ENCODE data around the gene APOD.
"Not testable (repeated sequence)": the region's sequence is repeated elsewhere in the genome, so short reads cannot be mapped to it uniquely, and the experiment has no call there.

APOD gene

DNA sequence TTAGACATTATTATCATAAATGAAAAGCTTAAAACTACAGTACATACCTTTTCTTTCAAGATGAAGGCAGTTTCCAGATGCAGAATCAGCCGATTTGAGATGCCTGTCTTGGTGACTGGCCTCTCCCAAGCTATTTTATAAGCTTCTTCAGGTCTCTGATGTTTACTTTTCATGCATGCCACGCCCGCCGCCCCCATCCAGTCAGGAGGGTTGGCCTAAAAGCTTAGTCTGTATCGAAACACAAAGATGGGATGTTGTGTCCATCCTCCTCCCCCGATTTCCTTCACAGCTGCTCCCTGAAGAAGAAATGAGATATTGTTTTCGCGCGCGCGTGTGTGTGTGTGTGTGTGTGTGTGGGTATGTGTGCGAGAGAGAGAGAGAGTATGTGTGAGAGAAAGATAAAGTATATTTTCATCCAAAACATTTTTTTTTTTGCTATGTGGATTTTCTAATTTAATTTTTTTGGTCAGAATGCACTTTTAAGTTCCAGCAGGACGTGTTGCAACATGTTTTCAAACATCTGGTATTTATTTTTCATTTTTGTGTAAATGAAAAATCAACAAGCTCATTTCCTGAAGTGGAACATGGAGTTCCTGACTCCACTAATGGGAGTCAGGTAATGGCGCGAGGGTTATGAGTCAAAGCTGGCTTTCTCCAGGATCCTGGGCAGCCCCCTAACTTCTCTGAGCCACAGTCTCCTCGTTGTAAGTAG, at the start of gene APOD:
Gene APOD, minus strand, starts transcription at position 110 of the 712 bp plus-strand sequence. CDS start 4,479 bp downstream, outside the sequence.
- DNase-seq, result no peak

DNA sequence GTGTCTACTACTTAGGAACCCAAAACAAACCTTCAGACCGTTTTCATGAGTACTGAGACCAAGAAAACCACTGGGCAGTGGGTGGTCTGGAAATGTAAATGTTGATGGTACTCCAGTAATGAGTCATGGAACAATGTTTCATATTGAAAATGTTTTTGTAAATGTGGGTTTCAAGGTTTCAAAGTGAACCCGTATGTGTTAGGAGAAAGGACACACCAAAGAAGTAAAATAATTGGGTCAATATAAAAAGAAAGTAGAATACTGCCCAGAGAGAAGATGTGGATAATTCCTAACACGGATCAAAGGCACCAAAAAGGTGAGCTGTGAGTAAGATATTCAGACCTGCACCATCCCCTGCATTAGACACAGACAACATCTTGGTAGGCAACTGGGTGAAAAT, 49.6 kb upstream of the APOD start:
- not testable (repeated sequence) for DNase-seq

DNA sequence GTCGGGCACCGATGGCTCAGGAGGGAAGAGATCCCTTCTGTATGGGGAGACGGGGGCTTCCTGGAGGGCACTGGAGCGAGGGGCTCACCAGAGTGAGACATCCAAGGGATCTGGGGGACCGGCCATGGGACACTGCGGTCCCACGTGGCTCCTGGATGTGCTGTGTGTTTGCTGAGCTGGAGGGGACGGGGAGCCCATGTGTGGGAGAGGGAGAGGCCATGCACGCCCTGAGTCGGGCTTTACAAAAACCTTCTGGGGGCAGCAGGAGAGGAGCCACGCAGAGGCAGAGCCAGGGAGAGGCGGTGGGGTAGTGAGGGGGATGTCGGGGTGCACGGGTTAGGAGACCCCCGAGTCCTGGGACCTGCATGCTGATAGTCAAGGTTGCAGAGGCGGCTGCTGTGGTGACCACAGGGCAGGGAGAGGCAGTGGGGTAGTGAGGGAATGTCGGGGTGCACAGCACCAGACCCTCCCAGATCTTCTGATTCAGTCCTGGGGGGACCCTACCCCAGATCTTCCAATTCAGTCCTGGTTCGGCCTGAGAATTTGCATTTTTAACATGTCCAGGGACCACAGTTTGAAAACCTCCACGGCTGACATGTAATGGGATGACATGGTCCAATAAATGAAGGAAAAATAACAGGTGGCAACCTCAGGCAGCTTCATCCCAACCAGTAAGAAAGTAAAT, 48.9 kb upstream of the APOD start:
- DNase-seq, result not testable (repeated sequence)

DNA sequence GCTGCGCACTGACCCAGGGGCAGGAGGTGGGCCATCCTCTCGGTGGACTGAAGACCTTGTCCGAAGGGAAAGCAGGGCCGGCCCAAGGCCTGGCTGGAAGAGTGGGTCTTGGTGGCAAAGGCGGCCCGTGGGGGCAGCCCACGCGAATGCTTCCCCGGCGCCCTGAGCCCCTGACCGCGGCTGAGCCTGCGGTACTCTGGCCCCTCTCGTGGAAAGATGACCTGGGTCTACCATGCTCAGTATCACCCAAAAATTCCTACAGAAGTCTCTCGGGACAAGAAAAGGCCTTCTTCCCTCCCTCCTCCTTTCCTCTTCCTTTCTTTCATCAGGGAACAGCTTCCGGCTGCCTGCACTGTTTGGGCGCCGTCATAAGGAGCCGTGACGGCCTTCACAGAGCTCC, 48.3 kb upstream of the APOD start:
- not testable (repeated sequence) for DNase-seq

DNA sequence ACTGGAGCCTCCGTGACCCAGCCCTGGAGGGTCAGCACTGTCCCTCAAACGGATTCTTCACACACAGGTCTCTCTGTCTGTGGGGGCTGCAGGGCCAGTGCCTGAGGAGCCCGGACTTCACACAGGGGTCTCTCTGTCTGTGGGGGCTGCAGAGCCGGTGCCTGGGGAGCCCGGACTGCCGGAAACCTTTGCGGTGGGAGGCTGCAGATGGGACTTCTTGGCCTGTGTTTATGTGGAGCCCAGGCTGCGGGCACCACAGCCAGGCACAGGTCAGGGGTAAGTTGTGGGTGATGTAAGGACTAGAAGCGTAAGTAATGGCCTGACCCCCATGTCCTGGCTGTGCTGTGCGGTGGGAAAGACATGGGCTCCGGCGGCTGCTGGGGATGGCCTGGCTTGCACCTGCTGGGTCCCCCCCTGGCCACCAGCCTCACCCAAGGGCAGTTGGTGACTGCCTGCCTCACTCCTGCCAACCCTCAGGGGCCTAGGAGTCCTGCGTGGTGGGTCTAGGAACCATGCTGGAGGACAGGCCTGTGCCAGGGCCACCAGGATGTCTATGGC, 47.3 kb upstream of the APOD start:
- not testable (repeated sequence) for DNase-seq

DNA sequence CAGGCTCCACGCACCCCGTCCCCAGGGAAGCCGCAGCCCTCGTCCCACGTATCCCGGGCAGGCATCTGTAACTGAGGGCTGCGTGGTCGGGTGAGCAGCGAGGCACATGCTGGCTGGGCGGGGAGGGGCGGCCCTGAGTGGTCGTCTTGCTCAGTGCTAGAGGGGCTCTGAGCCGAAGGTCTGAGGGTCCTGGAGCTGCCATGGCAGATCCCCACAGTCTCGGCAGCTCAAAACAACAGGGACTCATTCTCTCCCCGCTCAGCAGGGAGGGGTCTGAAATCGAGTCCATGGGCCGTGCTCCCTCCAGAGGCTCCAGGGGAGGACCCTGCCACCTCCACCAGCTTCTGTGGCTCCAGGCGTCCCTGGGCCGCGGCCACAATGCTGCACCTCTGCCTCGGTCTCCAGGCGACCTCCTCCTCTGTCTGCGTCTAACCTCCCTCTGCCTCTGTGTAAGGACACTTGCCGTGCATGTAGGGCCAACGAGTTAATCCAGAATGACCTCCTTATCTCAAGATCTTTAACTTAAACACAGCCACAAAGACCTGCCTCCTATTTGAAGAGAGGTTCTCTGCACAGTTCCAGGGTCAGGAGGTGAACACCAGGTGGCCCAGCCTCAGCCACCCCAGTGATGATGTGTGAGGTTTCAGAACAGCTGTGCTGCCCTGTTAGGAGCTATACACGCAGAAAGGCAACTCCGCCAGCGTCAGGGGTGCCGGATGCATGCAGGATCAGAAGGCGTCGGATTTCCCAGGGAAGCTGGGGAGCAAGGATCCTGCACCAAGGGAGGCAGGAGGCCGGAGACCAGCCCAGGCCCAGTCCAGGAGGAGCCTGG, 46.6 kb upstream of the APOD start:
- DNase-seq, result not testable (repeated sequence)

DNA sequence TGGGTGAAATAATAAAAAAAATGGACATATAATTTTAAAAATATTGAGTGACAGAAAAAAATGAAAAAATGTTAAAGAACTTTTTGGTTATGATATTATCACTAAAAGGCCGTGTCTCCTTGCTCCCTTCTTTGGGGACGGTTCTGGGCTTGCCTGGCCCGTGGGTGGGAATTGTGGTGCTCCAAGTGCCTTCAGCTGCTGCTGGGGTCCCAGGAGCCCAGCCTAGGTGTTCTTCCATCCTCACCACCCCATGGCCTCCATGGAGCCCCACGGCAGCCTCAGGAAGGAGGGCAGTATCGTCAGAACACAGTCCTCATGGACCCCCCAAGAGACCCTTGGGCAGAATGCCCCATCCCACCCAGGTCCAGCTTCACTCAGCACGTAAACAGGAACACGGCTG, 45.9 kb upstream of the APOD start:
- not testable (repeated sequence) for DNase-seq

DNA sequence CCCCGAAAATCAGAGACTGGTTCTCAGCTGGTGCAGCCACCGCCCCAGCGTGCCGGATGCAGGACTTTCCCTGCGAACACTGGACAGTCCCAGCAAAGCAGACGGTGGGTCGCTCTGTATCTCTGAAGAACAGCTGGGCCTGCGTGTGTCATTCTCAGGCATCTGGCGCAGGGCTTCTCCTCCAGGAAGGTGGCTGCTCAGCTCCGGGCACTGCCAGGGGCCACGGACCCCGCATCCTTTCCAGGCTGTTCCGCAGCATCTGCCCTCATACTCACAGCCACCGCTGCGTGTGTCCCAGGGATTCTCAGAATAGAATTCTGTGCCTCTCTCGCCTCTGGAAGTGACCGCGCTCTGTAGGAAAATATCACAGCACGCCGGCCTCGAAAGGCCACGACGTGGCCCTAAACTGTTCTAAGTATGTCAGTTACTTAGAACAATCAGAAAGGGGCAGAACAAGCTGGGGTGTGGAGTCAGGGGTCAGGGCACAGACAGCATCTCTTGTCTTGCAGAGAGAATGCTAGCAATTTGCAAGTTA, 44.7 kb upstream of the APOD start:
- not testable (repeated sequence) for DNase-seq

DNA sequence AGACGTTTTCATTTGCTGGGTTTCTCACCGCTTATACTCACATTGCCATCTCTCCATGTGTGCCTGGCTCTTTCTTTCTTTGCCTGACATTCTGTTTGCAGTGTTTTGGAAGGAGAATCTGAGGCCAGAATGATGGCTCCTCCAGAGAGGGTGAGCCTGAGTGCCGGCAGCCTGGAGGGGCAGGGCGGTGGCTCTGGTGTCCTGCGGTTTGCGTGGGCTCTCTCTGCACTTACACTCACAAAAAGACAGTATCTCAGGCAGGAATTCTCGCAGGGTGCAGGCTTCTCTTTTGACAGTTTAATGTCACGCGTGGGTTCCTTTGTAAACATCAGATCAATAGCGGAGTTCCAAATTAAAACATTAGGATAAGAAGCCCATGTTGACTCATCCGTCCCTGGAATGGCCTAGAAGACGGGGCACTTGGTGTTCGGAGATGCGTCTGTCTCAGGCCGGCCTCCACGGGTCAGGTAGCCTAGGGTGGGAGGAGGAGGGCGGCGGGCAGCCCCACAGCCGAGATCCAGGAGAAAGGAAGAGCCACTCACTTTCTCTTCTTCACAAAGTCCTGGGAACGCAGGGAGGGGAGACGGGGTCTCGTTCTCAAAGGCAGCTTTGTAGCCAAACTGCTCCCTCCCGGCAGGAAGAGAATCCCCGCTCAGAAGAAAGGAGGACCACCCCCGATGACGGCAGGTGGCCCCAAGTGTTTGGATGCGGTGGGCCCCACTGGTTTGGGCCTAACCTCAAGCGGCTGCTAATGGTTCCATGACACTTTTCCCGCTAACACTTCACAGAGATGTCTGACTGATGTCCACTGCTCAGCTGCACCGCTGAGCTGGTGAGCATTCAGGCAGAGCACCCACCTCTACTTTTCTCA, 44.0 kb upstream of the APOD start:
- not testable (repeated sequence) for DNase-seq

DNA sequence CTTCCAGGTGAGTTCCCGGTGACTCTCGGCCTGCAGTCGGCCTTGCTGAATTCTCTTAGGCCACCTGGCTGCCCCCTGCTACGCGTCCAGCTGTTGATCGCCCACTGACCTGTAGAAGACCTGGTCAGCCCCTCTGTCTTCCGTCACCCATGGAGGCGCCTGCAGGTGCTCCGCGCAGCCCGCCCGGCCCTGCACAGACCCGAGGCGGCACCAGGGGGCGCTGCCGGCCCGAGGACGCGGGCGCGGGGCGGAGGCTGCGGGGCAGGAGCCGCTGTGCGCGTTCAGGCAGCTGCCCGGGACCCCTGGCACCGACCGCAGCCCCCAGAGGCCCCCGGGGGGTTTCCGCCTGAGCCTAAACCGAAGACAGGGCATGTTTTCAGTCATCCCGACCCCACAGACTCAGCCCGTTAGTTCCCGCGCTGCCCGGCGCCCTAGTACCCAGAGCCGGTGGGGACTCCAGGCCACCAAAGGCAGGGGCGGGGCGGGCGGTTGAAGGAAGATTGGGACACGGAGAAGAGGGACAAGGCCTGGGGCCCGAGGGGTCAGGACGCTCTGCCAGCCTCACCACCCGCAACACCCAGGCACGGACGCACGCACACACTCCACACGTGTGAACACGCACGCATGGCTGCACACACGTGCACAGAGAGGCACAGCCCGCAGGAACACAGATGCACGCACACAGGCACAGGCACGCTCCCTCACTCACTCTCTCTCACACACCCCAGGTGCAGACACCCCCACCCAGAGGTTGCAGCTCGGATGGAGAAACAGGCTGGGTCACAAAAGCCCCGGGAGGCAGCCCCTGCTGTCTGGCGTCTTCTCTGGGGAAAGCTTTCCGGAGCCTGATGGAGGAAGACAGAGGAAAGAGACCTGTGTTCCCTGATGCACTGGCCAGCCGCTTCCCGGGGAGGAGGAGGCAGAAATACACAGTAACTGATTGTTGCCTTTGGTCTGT, 41.1 kb upstream of the APOD start:
- not testable (repeated sequence) for DNase-seq

DNA sequence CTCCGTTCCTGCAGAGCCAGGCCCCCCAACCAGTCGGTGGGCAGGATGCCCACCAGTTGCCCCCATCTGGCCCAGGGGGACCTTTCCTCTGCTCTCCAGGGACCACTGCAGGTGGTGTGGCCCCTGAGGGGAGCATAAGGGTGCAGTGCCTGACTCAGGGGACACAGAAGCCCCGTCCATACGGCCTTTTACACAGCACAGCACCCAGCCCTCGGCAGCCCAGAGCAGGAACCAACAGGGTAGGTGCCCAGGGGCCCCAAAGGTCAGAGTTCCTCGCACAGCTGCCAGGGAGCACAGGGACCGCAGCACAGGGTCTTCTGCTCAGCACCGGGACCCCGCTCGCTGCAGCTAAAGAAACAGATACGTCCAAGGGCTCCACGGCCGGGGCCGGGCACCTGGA, 40.4 kb upstream of the APOD start:
- not testable (repeated sequence) for DNase-seq

DNA sequence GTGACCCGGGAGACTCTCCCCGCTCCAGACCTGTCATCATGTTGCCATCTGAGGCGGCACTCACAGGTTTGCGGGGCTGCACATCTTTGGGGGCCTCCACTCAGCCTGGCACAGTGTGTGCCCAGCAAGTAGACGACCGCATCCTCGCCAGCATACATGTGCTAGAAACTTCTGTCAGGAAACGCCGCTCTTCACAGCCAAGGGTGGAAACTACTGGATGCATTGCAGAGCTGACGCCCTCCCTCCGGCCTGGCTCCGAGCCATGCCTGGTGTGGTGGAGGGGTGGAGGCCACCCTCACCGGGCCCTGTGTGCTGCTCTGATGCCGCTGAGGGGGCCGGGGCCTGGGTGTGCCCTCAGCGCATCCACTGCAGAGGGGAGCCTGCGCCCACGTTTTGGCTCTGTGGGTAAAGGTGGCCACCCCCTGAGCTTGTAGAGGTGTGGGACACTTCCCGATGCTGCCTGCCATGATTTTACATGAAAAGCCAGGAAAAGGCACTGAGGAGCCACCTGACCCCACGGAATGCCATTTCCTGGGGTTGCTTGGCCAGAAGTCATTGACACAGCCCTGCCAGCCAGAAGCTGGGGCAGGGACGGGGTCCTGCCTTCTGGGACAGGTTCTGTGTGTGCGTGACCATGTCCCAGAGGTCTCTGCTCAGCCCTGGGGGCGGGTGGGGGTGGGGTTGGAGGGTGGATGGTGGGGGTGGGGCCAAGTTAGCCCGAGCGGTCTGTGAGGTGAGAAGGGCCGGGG, 39.7 kb upstream of the APOD start:
- not testable (repeated sequence) for DNase-seq

DNA sequence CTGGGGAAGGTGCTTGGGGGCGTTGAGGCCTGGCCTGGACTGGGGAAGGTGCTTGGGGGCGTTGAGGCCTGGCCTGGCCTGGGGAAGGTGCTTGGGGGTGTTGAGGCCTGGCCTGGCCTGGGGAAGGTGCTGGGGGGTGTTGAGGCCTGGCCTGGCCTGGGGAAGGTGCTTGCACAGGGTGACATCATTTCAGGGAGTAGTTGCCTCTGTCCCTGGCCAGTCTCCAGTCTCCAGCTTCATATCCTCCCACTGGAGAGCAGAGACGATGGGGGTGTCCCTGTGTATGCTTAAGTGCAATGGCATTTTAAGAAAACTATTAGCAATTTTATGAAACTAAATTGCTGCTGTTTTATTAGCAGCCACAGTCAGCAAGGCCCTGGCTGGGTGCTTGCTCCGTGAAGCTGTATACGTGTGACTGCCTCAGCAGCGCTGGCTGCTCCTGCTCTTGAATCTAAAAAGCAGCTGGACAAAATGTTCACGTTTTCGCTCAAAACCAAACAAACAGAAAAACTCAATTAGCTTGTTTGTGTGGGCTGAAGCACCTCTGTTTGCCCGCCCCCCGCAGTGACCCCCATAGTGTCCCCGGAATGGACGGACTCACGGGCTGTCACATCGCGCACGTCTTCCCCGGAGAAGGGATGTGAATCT, 38.9 kb upstream of the APOD start:
- DNase-seq, result not testable (repeated sequence)

DNA sequence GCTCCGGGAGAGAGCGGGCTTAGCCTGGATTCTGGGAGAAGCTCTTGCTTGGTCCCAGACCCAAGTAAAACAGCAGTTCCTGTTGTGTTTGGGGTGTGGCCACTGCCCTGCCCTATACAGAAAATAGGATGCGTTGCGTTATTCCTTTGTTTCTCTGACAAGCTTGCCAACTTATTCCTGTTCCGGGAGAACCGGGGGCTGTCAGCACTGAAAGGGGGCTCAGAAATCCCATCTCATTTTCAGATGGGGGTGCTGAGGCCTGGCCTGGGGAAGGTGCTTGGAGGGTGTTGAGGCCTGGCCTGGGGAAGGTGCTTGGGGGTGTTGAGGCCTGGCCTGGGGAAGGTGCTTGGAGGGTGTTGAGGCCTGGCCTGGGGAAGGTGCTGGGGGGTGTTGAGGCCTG, 38.3 kb upstream of the APOD start:
- DNase-seq, result not testable (repeated sequence)

DNA sequence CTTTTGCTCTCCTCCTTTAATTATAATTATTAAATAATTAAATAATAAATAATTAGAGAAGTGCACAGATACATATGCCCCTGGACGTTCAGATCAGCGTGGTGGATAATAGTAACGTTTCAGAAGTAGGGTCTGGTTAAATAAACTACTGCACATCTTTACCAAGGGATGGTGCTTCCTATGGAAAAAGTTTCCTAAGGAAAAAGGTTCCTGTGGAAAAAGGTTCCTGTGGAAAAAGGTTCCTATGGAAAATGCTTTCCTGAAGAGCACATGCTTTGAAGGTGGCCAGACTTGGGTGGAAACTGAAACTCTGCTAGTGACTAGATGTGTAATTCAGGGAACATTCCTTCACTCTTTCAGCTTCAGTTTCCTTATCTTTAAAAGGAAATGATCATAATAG, 37.4 kb upstream of the APOD start:
- DNase-seq, result not testable (repeated sequence)

DNA sequence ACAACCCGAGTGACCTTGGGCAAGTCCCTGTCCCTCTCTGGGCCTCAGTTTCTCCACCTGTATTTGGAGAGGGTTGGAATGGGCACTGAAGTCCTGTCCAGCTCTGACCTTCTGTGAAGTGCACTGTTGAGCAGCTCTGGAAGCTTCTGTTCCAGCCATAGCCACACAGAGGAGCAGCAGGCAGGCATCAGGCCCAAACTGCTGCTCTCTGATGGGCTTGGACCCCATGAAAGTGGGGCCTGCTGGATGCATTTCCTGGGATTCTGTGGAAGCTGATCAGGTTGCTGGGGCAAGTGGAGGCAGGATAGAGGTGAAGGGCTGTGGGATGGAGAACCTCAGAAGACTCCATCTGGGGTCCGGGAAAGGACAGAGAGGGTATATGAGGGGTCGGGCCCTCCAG, 36.7 kb upstream of the APOD start:
- not testable (repeated sequence) for DNase-seq

DNA sequence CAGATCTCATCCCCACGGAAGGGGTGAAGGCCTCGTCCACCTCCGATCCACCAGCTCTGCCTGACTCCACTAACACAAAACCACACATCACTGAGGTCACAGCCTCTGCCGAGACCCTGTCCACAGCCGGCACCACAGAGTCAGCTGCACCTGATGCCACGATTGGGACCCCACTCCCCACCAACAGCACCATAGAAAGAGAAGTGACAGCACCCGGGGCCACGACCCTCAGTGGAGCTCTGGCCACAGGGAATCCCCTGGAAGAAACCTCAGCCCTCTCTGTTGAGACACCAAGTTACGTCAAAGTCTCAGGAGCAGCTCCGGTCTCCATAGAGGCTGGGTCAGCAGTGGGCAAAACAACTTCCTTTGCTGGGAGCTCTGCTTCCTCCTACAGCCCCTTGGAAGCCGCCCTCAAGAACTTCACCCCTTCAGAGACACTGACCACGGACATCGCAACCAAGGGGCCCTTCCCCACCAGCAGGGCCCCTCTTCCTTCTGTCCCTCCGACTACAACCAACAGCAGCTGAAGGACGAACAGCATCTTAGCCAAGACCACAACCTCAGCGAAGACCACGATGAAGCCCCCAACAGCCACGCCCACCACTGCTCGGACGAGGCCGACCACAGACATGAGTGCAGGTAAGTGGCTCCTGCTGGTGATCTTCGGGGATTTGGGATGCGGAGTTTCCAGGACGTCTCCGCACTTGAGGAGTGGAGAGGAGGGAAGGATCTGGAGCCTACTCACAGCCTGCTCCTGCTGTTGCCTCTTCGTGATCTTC, 36.0 kb upstream of the APOD start:
- DNase-seq, result not testable (repeated sequence)
